GM12878 (cell line): ENCODE results near the gene VEGFA. TPM values are rescaled to one million over a fixed set of nuclear protein-coding genes. Genes with fewer than 3 reads are reported as not detected.

ENCODE experiments used
- BCL11A ChIP-seq: IDR thresholded peaks from 2 replicates; pipeline ENCODE4 v1.6.1; 2011; ENCODE audit warnings: low read depth, low read length
- ETV6 ChIP-seq, 2 experiments: fragments of 450-650 bp in 1 of 2; IDR thresholded peaks in 1 of 2; conservative IDR thresholded peaks in 1 of 2; 2 replicates each; pipeline ENCODE4 v1.6.1; 2014; ENCODE audit warnings: antibody characterized with exemption in 1 of 2, borderline replicate concordance in 1 of 2, low read depth in 1 of 2, mild to moderate bottlenecking in 1 of 2, moderate library complexity in 1 of 2
- JUND ChIP-seq: IDR thresholded peaks from 2 replicates; pipeline ENCODE4 v1.6.1; 2012; ENCODE audit warnings: low read depth, mild to moderate bottlenecking, low read length, improper control_type of control experiment, moderate library complexity
- PAX8 ChIP-seq: fragments of 450-650 bp; IDR thresholded peaks from 2 replicates; pipeline ENCODE4 v1.6.1; 2017; ENCODE audit warnings: mild to moderate bottlenecking, moderate library complexity
- POLR2AphosphoS2 ChIP-seq: IDR thresholded peaks from 2 replicates; pipeline ENCODE4 v1.6.1; 2011; ENCODE audit warnings: low read depth, mild to moderate bottlenecking, low read length, improper control_type of control experiment, moderate library complexity
- SMAD1 ChIP-seq: fragments of 450-650 bp; IDR thresholded peaks from 2 replicates; pipeline ENCODE4 v1.6.1; 2018; ENCODE audit warnings: mild to moderate bottlenecking, low read depth; ENCODE audit not compliant: partially characterized antibody
- polyA plus RNA-seq, 11 experiments: library from polyadenylated mRNA; depleted of rRNA in 4 of 11; unstranded in 6 of 11; stranded (reverse) in 5 of 11; fragments of >200 nt; fragmentation: Nextera tagmentation in 4 of 11; fragmentation: Illumina TruSeq in 1 of 11; extraction: Ambion mirVana in 4 of 11; extraction: Trizol in 1 of 11; gene quantifications; 1 replicate in 1 of 11; 2 replicates in 10 of 11; pipeline versions ENCODE4 v1.2.1 to v1.2.3, GENCODE V29; 2011 to 2016; ENCODE audit warnings: inconsistent platforms in 2 of 11, missing spikeins in 2 of 11, low read depth in 1 of 11
- total RNA-seq, 4 experiments: library from RNA; depleted of rRNA in 3 of 4; stranded (reverse); fragments of >200 nt in 3 of 4; fragmentation: Illumina TruSeq in 1 of 4; extraction: Trizol in 1 of 4; gene quantifications; 2 replicates each; pipeline versions ENCODE4 v1.2.1 to v1.2.3, GENCODE V29; 2013 to 2021
- TF ChIP-seq, protein P1 (sequence below): fragments of 450-650 bp; IDR thresholded peaks from 2 replicates; pipeline ENCODE4 v1.6.1; 2017; ENCODE audit warnings: mild to moderate bottlenecking, moderate library complexity
- TF ChIP-seq, protein P2 (sequence below): IDR thresholded peaks from 2 replicates; pipeline ENCODE4 v1.6.1; 2011; ENCODE audit warnings: low read depth, mild to moderate bottlenecking, low read length, moderate library complexity, borderline replicate concordance; ENCODE audit errors: extremely low read depth

Gene VEGFA
- total and polyA plus RNA-seq, 10 of the 15 experiments (the other 5 are each of a cell fraction or from before 2014, with no cell fraction given): 0.96 to 140 (median 16.9) TPM

DNA sequence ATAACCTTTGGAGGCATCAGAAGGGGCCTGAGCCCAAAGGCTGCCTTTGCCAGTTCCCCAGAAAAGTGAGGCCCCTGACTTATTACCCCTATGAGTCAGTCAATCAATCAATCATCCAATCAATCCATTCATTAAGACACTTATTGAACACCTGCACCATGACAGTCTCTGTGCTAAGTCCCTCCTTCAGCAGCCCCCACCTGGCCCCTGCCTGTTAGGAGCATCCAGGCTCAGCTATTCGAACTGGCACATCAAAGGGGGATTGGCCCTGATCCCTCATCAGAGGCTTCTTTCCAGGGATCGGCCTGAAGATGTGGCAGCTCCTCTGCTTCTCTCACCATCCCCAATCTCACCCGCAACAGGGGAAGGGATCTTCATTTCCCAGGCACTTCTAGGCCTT lies 27.7 kb upstream of the VEGFA start (continued):
- TF ChIP-seq, protein P1, sequence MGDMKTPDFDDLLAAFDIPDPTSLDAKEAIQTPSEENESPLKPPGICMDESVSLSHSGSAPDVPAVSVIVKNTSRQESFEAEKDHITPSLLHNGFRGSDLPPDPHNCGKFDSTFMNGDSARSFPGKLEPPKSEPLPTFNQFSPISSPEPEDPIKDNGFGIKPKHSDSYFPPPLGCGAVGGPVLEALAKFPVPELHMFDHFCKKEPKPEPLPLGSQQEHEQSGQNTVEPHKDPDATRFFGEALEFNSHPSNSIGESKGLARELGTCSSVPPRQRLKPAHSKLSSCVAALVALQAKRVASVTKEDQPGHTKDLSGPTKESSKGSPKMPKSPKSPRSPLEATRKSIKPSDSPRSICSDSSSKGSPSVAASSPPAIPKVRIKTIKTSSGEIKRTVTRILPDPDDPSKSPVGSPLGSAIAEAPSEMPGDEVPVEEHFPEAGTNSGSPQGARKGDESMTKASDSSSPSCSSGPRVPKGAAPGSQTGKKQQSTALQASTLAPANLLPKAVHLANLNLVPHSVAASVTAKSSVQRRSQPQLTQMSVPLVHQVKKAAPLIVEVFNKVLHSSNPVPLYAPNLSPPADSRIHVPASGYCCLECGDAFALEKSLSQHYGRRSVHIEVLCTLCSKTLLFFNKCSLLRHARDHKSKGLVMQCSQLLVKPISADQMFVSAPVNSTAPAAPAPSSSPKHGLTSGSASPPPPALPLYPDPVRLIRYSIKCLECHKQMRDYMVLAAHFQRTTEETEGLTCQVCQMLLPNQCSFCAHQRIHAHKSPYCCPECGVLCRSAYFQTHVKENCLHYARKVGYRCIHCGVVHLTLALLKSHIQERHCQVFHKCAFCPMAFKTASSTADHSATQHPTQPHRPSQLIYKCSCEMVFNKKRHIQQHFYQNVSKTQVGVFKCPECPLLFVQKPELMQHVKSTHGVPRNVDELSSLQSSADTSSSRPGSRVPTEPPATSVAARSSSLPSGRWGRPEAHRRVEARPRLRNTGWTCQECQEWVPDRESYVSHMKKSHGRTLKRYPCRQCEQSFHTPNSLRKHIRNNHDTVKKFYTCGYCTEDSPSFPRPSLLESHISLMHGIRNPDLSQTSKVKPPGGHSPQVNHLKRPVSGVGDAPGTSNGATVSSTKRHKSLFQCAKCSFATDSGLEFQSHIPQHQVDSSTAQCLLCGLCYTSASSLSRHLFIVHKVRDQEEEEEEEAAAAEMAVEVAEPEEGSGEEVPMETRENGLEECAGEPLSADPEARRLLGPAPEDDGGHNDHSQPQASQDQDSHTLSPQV: no peak
- no peak for TF ChIP-seq SMAD1
- no peak for TF ChIP-seq ETV6 (conservative IDR thresholded peaks at IDR 0.05 in 1 of 2, IDR thresholded peaks at IDR 0.05 in 1 of 2; ENCODE audit: borderline replicate concordance in 1 of 2, low read depth in 1 of 2)
- TF ChIP-seq BCL11A: no peak
- no peak for TF ChIP-seq POLR2AphosphoS2
- TF ChIP-seq, protein P2, sequence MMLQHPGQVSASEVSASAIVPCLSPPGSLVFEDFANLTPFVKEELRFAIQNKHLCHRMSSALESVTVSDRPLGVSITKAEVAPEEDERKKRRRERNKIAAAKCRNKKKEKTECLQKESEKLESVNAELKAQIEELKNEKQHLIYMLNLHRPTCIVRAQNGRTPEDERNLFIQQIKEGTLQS: no peak
- no peak for TF ChIP-seq PAX8
- TF ChIP-seq JUND: no peak
- TF ChIP-seq, all 136 proteins: peak for 0
